Measurements from ENCODE around the gene ABI3. TPM values are rescaled to one million over a fixed set of nuclear protein-coding genes. Genes with fewer than 3 reads are reported as not detected.

ABI3 gene
- total RNA-seq, 2 donors from 2014 or later: 23.5 to 36.1 TPM

DNA sequence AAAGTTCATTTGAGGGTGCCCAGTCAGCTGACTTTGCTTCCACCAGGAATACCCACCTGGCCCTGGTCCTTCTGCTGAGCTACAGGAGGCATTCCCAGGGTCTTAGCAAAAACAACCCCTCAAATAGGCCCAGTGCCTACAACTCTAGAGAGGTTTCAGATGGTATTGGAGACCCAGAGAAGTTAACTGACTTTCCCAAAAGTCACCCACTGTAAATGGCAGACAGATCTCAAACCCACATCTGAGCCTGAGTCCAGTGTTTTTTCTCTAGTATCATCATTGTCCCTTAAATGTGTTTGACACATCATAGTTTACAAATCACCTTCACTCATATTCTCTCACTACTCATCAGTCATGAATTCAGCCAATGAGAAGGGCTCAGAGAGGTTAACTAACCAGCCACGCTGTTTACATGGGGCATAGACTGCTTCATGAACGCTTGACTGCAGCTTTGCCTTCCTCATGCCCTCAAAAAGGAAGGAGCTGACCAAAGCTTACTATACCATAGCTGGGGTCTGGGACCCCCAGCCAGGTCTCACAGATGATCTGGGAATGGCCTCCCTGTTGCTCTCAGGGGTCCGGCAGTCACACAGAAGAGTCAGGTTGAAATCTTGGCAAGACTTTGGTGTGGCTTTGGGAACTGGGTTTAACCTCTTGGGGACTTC lies 16.4 kb downstream of the ABI3 start:
- H3K4me1 Mint-ChIP-seq: peaks cover 12% of the 10 kb centered on the region
- no peak for ATAC-seq (replicated peaks)
- peaks cover 10% of the 10 kb centered on the region for H3K27me3 Mint-ChIP-seq
- no peak overlapping the region for H3K4me3 Mint-ChIP-seq
- H3K36me3 Mint-ChIP-seq (ENCODE audit: low read depth): peaks cover 14% of the 10 kb centered on the region
- no peaks in the 10 kb centered on the region for H3K9me3 Mint-ChIP-seq
- H3K27ac Mint-ChIP-seq: no peak overlapping the region

- no peak overlapping the region for H3K27ac Mint-ChIP-seq
- H3K9me3 Mint-ChIP-seq: no peaks in the 10 kb centered on the region
- peaks cover 12% of the 10 kb centered on the region for H3K4me1 Mint-ChIP-seq
- peaks cover 10% of the 10 kb centered on the region for H3K27me3 Mint-ChIP-seq
- peak; percentile 56 for ATAC-seq (replicated peaks)
- no peak overlapping the region for H3K4me3 Mint-ChIP-seq
- H3K36me3 Mint-ChIP-seq (ENCODE audit: low read depth): peaks cover 6% of the 10 kb centered on the region
Observed at GRCh38 chr17:49227436-49228261, 17.1 kb downstream of the ABI3 start.

GRCh38 chr17:49229076-49229804 lies 18.7 kb downstream of the ABI3 start:
- H3K36me3 Mint-ChIP-seq (ENCODE audit: low read depth): no peaks in the 10 kb centered on the region
- peaks cover 9% of the 10 kb centered on the region for H3K27me3 Mint-ChIP-seq
- H3K9me3 Mint-ChIP-seq: no peaks in the 10 kb centered on the region
- peaks cover 8% of the 10 kb centered on the region for H3K4me1 Mint-ChIP-seq
- H3K4me3 Mint-ChIP-seq: peak overlapping the region; percentile 41
- no peak overlapping the region for H3K27ac Mint-ChIP-seq
- ATAC-seq (replicated peaks): no peak

- H3K27ac Mint-ChIP-seq: no peak overlapping the region
- H3K4me1 Mint-ChIP-seq: peaks cover 8% of the 10 kb centered on the region
- H3K27me3 Mint-ChIP-seq: peaks cover 7% of the 10 kb centered on the region
- H3K9me3 Mint-ChIP-seq: no peaks in the 10 kb centered on the region
- peak overlapping the region; percentile 80 for H3K4me3 Mint-ChIP-seq
- H3K36me3 Mint-ChIP-seq (ENCODE audit: low read depth): no peaks in the 10 kb centered on the region
- no peak for ATAC-seq (replicated peaks)
Observed at GRCh38 chr17:49229805-49230600, 19.5 kb downstream of the ABI3 start.

GRCh38 chr17:49230636-49231562 lies 20.4 kb downstream of the ABI3 start, which contains the start of gene PHOSPHO1:
TSS of gene PHOSPHO1 (minus strand) at chr17:49230787. CDS start at chr17:49226691, 4,096 bp downstream.
- Mint-ChIP-seq H3K36me3 (ENCODE audit: low read depth) (no peaks in the 10 kb centered on the region), H3K9me3 (no peaks in the 10 kb centered on the region), H3K27ac (no peak within 1 kb of the TSS), H3K4me3 (peak within 1 kb of the TSS; percentile 80), H3K27me3 (peaks cover 7% of the 10 kb centered on the region), H3K4me1 (peaks cover 8% of the 10 kb centered on the region)
- peak; percentile 96 for ATAC-seq (replicated peaks)

- H3K27ac Mint-ChIP-seq: no peak overlapping the region
- H3K36me3 Mint-ChIP-seq (ENCODE audit: low read depth): no peaks in the 10 kb centered on the region
- no peaks in the 10 kb centered on the region for H3K9me3 Mint-ChIP-seq
- H3K27me3 Mint-ChIP-seq: peaks cover 7% of the 10 kb centered on the region
- peak overlapping the region; percentile 80 for H3K4me3 Mint-ChIP-seq
- peaks cover 8% of the 10 kb centered on the region for H3K4me1 Mint-ChIP-seq
- no peak for ATAC-seq (replicated peaks)
Observed at GRCh38 chr17:49231563-49231894, 21.0 kb downstream of the ABI3 start.

- no peak overlapping the region for H3K4me3 Mint-ChIP-seq
- H3K27ac Mint-ChIP-seq: no peak overlapping the region
- peaks cover 5% of the 10 kb centered on the region for H3K27me3 Mint-ChIP-seq
- H3K36me3 Mint-ChIP-seq (ENCODE audit: low read depth): no peaks in the 10 kb centered on the region
- no peaks in the 10 kb centered on the region for H3K9me3 Mint-ChIP-seq
- H3K4me1 Mint-ChIP-seq: peaks cover 8% of the 10 kb centered on the region
- ATAC-seq (replicated peaks): no peak
Observed at GRCh38 chr17:49234509-49235080, 24.1 kb downstream of the ABI3 start.

- peaks cover 3% of the 10 kb centered on the region for H3K27me3 Mint-ChIP-seq
- H3K4me3 Mint-ChIP-seq: no peak overlapping the region
- no peaks in the 10 kb centered on the region for H3K9me3 Mint-ChIP-seq
- peaks cover 8% of the 10 kb centered on the region for H3K4me1 Mint-ChIP-seq
- H3K27ac Mint-ChIP-seq: no peak overlapping the region
- no peaks in the 10 kb centered on the region for H3K36me3 Mint-ChIP-seq (ENCODE audit: low read depth)
- ATAC-seq (replicated peaks): no peak
Observed at GRCh38 chr17:49235896-49236295, 25.4 kb downstream of the ABI3 start.

- H3K4me1 Mint-ChIP-seq: no peaks in the 10 kb centered on the region
- no peak overlapping the region for H3K4me3 Mint-ChIP-seq
- ATAC-seq (replicated peaks): no peak
- no peak overlapping the region for H3K27ac Mint-ChIP-seq
- H3K36me3 Mint-ChIP-seq (ENCODE audit: low read depth): no peaks in the 10 kb centered on the region
- no peaks in the 10 kb centered on the region for H3K9me3 Mint-ChIP-seq
- peaks cover 6% of the 10 kb centered on the region for H3K27me3 Mint-ChIP-seq
Observed at GRCh38 chr17:49239963-49240362, 29.5 kb downstream of the ABI3 start.

DNA sequence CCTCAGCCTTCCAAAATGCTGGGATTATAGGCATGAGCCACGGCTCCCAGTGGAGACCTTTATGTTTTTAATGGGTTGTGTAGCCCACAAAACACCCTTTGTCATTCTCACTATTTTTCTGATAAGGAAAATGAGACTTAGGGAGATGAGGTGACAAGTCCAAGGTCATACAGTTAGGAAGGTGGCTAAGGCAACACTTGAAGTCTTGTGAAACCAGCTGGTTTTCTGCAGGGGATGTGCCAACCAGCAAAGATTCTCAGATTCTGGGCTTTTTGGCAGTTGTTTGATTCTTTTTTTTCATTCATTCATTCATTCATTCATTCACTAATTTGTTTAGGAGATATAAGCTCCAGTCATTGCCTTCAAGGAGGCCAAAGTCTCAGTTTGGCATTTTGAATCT lies 30.1 kb downstream of the ABI3 start:
- no peak overlapping the region for H3K4me3 Mint-ChIP-seq
- no peaks in the 10 kb centered on the region for H3K36me3 Mint-ChIP-seq (ENCODE audit: low read depth)
- no peaks in the 10 kb centered on the region for H3K4me1 Mint-ChIP-seq
- no peak overlapping the region for H3K27ac Mint-ChIP-seq
- H3K27me3 Mint-ChIP-seq: peaks cover 6% of the 10 kb centered on the region
- no peak for ATAC-seq (replicated peaks)
- H3K9me3 Mint-ChIP-seq: no peaks in the 10 kb centered on the region

- no peaks in the 10 kb centered on the region for H3K36me3 Mint-ChIP-seq (ENCODE audit: low read depth)
- peaks cover 6% of the 10 kb centered on the region for H3K27me3 Mint-ChIP-seq
- no peak for ATAC-seq (replicated peaks)
- H3K27ac Mint-ChIP-seq: no peak overlapping the region
- no peak overlapping the region for H3K4me3 Mint-ChIP-seq
- H3K4me1 Mint-ChIP-seq: no peaks in the 10 kb centered on the region
- H3K9me3 Mint-ChIP-seq: no peaks in the 10 kb centered on the region
Observed at GRCh38 chr17:49241040-49241439, 30.5 kb downstream of the ABI3 start.

DNA sequence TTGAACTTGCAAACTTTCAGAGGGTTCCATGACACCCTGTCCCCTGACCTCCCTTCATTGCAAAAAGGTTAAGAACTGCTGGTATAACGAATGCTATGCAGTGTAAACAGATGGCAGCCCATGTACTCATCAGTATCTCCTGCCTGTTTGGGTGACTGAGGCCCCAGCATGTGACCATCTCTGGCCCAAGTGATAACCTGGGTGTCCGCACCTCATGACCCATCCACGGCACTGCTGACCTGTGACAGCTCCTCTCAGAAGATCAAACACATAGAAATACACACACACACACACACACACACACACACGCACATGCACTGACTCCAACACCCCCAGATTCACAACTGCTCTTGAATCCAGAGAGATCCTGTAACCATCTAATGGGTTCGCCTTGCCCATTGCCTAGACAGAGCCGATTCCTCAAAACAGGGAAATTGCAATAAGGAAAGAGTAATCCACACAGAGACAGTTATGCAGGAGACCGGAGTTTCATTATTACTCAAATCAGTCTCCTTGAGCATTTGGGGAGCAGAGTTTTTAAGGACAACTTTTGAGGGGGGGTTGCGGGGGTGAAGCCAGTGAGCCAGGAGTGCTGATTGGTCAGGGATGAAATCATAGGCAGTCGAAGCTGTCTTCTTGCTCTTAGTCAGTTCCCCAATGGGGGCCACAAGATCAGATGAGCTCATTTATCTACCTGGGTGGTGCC lies 31.3 kb downstream of the ABI3 start:
- Mint-ChIP-seq H3K36me3 (ENCODE audit: low read depth) (no peaks in the 10 kb centered on the region), H3K27ac (no peak overlapping the region), H3K4me3 (no peak overlapping the region), H3K9me3 (no peaks in the 10 kb centered on the region), H3K4me1 (no peaks in the 10 kb centered on the region), H3K27me3 (peaks cover 6% of the 10 kb centered on the region)
- ATAC-seq (replicated peaks): no peak

- Mint-ChIP-seq H3K4me1 (no peaks in the 10 kb centered on the region), H3K27me3 (peaks cover 6% of the 10 kb centered on the region)
Observed at GRCh38 chr17:49242813-49243212, 32.3 kb downstream of the ABI3 start.

More at GRCh38 chr17:49242813-49243212, 32.3 kb downstream of the ABI3 start:
- H3K4me3 Mint-ChIP-seq: no peak overlapping the region
- H3K36me3 Mint-ChIP-seq (ENCODE audit: low read depth): no peaks in the 10 kb centered on the region
- no peaks in the 10 kb centered on the region for H3K9me3 Mint-ChIP-seq
- ATAC-seq (replicated peaks): no peak
- no peak overlapping the region for H3K27ac Mint-ChIP-seq

Data from activated T-helper 17 cell treated with anti-CD3 and anti-CD28 coated beads, Interleukin-2, amount 50 U/mL, for 72 hours (primary cell).